NOMO-1 treated with dmso at 0.1 percent for 144 hours (cell line): Measurements from ENCODE around the gene AGXT.

Experiments
- DNase-seq: peaks from one replicate; lab custom pipeline; 2025; ENCODE audit not compliant: unreplicated experiment; lab: John Stamatoyannopoulos, UW

Gene AGXT

GRCh38 chr2:240925191-240925567 lies 56.6 kb downstream of the AGXT start:
- no peak for DNase-seq

- no peak for DNase-seq
Measured at GRCh38 chr2:240925568-240926515, 57.2 kb downstream of the AGXT start.

- no peak for DNase-seq
Measured at GRCh38 chr2:240926516-240927389, 58.1 kb downstream of the AGXT start.

- DNase-seq = no peak
Measured at GRCh38 chr2:240927390-240927781, 58.8 kb downstream of the AGXT start.

GRCh38 chr2:240928476-240929363 lies 60.1 kb downstream of the AGXT start:
- no peak for DNase-seq

- no peak for DNase-seq
Measured at GRCh38 chr2:240929364-240930095, 60.9 kb downstream of the AGXT start.
